Measurements from ENCODE around the gene PSMB7.

PSMB7 gene

GRCh38 chr9:124415852-124416484, 726 bp upstream of the PSMB7 start:
- Histone ChIP-seq H3K27ac (no peak overlapping the region), H3K4me3 (peak overlapping the region in 1 of 7 experiments; percentile 71)

- H3K27ac ChIP-seq: peak overlapping the region in 19 of 21 experiments; percentile 52 to 87 (median 83)
Observed at GRCh38 chr9:124414612-124415011, 630 bp downstream of the PSMB7 start.

GRCh38 chr9:124412228-124412575, 3.0 kb downstream of the PSMB7 start:
- H3K27ac ChIP-seq: no peak overlapping the region
- no peak overlapping the region for H3K4me3 ChIP-seq

More at GRCh38 chr9:124414612-124415011, 630 bp downstream of the PSMB7 start:
- H3K4me3 ChIP-seq: peak overlapping the region; percentile 65 to 96 (median 84)

GRCh38 chr9:124411514-124412227, 3.6 kb downstream of the PSMB7 start:
- H3K27ac ChIP-seq: no peak overlapping the region
- no peak overlapping the region for H3K4me3 ChIP-seq

- H3K27ac ChIP-seq: no peak overlapping the region
Observed at GRCh38 chr9:124410321-124410913, 4.8 kb downstream of the PSMB7 start.

GRCh38 chr9:124409410-124409809, 5.8 kb downstream of the PSMB7 start:
- Histone ChIP-seq H3K27ac (no peak overlapping the region), H3K4me3 (no peak overlapping the region)

More at GRCh38 chr9:124410321-124410913, 4.8 kb downstream of the PSMB7 start:
- H3K4me3 ChIP-seq: no peak overlapping the region

- no peak overlapping the region for H3K4me3 ChIP-seq
- H3K27ac ChIP-seq: no peak overlapping the region
Observed at GRCh38 chr9:124403246-124403645, 12.0 kb downstream of the PSMB7 start.

GRCh38 chr9:124399968-124400940, 15.0 kb downstream of the PSMB7 start:
- Histone ChIP-seq H3K4me3 (no peak overlapping the region), H3K27ac (peak overlapping the region in 8 of 21 experiments; percentile 0 to 58 (median 30))

- no peak overlapping the region for H3K4me3 ChIP-seq
- peak overlapping the region in 11 of 21 experiments; percentile 6 to 66 (median 41) for H3K27ac ChIP-seq
Observed at GRCh38 chr9:124399323-124399967, 15.8 kb downstream of the PSMB7 start.

- H3K27ac ChIP-seq: no peak overlapping the region
- H3K4me3 ChIP-seq: no peak overlapping the region
Observed at GRCh38 chr9:124398191-124398935, 16.9 kb downstream of the PSMB7 start.

GRCh38 chr9:124395826-124396225, 19.4 kb downstream of the PSMB7 start:
- no peak overlapping the region for H3K27ac ChIP-seq

GRCh38 chr9:124394596-124394995, 20.6 kb downstream of the PSMB7 start:
- Histone ChIP-seq H3K4me3 (no peak overlapping the region), H3K27ac (peak overlapping the region in 1 of 21 experiments; percentile 38)

More at GRCh38 chr9:124395826-124396225, 19.4 kb downstream of the PSMB7 start:
- H3K4me3 ChIP-seq: no peak overlapping the region

GRCh38 chr9:124394167-124394566, 21.1 kb downstream of the PSMB7 start:
- H3K27ac ChIP-seq: peak overlapping the region in 6 of 21 experiments; percentile 0 to 45 (median 10)
- no peak overlapping the region for H3K4me3 ChIP-seq

GRCh38 chr9:124392871-124393460, 22.3 kb downstream of the PSMB7 start:
- H3K27ac ChIP-seq: peak overlapping the region in 10 of 21 experiments; percentile 0 to 51 (median 22)
- H3K4me3 ChIP-seq: no peak overlapping the region

GRCh38 chr9:124392254-124392870, 22.9 kb downstream of the PSMB7 start:
- Histone ChIP-seq H3K4me3 (no peak overlapping the region), H3K27ac (peak overlapping the region in 10 of 21 experiments; percentile 2 to 51 (median 16))

GRCh38 chr9:124390794-124391658, 24.2 kb downstream of the PSMB7 start:
- H3K4me3 ChIP-seq: no peak overlapping the region
- H3K27ac ChIP-seq: peak overlapping the region in 6 of 21 experiments; percentile 1 to 69 (median 22)

All from skin epidermis (tissue), 12 donors.